ENCODE data around the gene PLPPR4. TPM values are rescaled to one million over a fixed set of nuclear protein-coding genes. Genes with fewer than 3 reads are reported as not detected.

Gene PLPPR4
- total and polyA plus RNA-seq, 10 of the 15 experiments (the other 5 are each of a cell fraction or from before 2014, with no cell fraction given) = not detected

GRCh38 chr1:99326215-99326949 is 62.1 kb downstream of the PLPPR4 start:
- in situ Hi-C loops (cut with MboI) = no loop called here
- intact Hi-C loops (cut with micrococcal nuclease; ENCODE audit: unreplicated experiment) = loop anchor here (10.0 kb wide), 1 partner anchor 358 kb away; no protein-coding TSS in a partner anchor
- RAD21 ChIA-PET (ENCODE audit: unreplicated experiment) = interaction anchor here (1.4 kb wide), 1 partner anchor 154 kb away, joined by 4 read pairs; no protein-coding TSS in a partner anchor

More at GRCh38 chr1:99326215-99326949, 62.1 kb downstream of the PLPPR4 start:
- H3K9me3 ChIP-seq (replicated peaks; ENCODE audit: control insufficient read depth, insufficient read depth, low read length) = no peaks in the 10 kb centered on the region
- ChIA-PET POLR2A (no interaction called here), CTCF (interaction anchor here (1.1 to 1.6 kb wide), 2 partner anchors 9 to 154 kb away, joined by 3 to 5 read pairs; no protein-coding TSS in a partner anchor), SMC1A (ENCODE audit: uncharacterized antibody, unreplicated experiment) (no interaction called here)
- H3K79me2 ChIP-seq (ENCODE audit: control insufficient read depth, insufficient read depth, low read length) = no peaks in the 10 kb centered on the region
- TF ChIP-seq CTCF (IDR thresholded peaks at IDR 0.05 in 2 of 3, conservative IDR thresholded peaks at IDR 0.05 in 1 of 3; ENCODE audit: control insufficient read depth in 2 of 3, extremely low read depth in 1 of 3, insufficient read depth in 1 of 3, low read depth in 3 of 3, low read length in 3 of 3) (peak in 2 of 3 experiments; percentile 25 to 45; a peak in 3 of 6 replicates), SIN3A (IDR thresholded peaks at IDR 0.05; ENCODE audit: low read depth, low read length) (no peak), MYC (IDR thresholded peaks at IDR 0.05; ENCODE audit: insufficient read depth, insufficient read length, insufficient replicate concordance, low read length, severe bottlenecking) (no peak), SPI1 (IDR thresholded peaks at IDR 0.05; ENCODE audit: borderline replicate concordance, insufficient read depth, low read depth, low read length) (no peak)
- WGBS (ENCODE audit: insufficient coverage, insufficient replicate concordance, low lambda C conversion rate, missing lambda C conversion rate) = 2% methylated on average over 3 of the region's 3 CpGs
- H3K4me1 ChIP-seq (ENCODE audit: control insufficient read depth, insufficient read depth, low read length) = no peaks in the 10 kb centered on the region
- BruUV-seq (replicated peaks) = no TSS peak
- 0 out of 3 replicates have a peak, but pooled peaks have one; percentile 22 for ATAC-seq
- H3K4me2 ChIP-seq (ENCODE audit: control insufficient read depth, insufficient read depth) = no peak overlapping the region
- no peaks in the 10 kb centered on the region for H3K27me3 ChIP-seq (replicated peaks in 1 of 2; ENCODE audit: control insufficient read depth in 2 of 2, insufficient read depth in 2 of 2, low read length in 1 of 2)
- no peak for FAIRE-seq
- no peak overlapping the region for H3K9ac ChIP-seq (ENCODE audit: control insufficient read depth, insufficient read depth, low read length)
- H3K36me3 ChIP-seq (ENCODE audit: control insufficient read depth in 2 of 2, insufficient read depth in 2 of 2, low read length in 1 of 2) = no peaks in the 10 kb centered on the region
- no peaks in the 10 kb centered on the region for H4K20me1 ChIP-seq (ENCODE audit: control insufficient read depth, insufficient read depth)
- no peak for DNase-seq (ENCODE audit: low read depth, low spot score)
- no peak overlapping the region for H3K4me3 ChIP-seq
- no peak overlapping the region for H2AFZ ChIP-seq (ENCODE audit: control insufficient read depth, low read depth, low read length)
- H3K27ac ChIP-seq (ENCODE audit: control insufficient read depth, insufficient read depth) = no peak overlapping the region

All from GM12878 (cell line).